T47D (cell line): Measurements from ENCODE around the gene COL7A1.
"Not testable (repeated sequence)": the region's sequence is repeated elsewhere in the genome, so short reads cannot be mapped to it uniquely, and the experiment has no call there.

ENCODE experiments used
- DNase-seq, 2 experiments: peaks; one replicate each; pipeline versions ENCODE4 v3.0.0 to v3.0.0-alpha.2; 2011 to 2012; ENCODE audit warnings: low read depth in 1 of 2, low spot score in 1 of 2
- JUND ChIP-seq: IDR thresholded peaks from 2 replicates; pipeline ENCODE4 v1.6.1; 2012; ENCODE audit warnings: low read depth
- in situ Hi-C: cut with HindIII; loops from 2 replicates; pipeline ENCODE4 v1.10.0; 2016; ENCODE audit warnings: low sequenced_read_pairs, low pct_unique_long_range_greater_than_20kb

Gene COL7A1

GRCh38 chr3:48532271-48532976, 62.7 kb downstream of the COL7A1 start:
- TF ChIP-seq JUND: no peak
- no peak for DNase-seq
- in situ Hi-C loops: no loop called here

GRCh38 chr3:48530701-48531100, 64.4 kb downstream of the COL7A1 start:
- in situ Hi-C loops, DNase-seq: not testable (repeated sequence)

- TF ChIP-seq JUND: no peak
- no peak for DNase-seq
These were observed 66.4 kb downstream of the COL7A1 start for GRCh38 chr3:48528754-48529153.

GRCh38 chr3:48528048-48528447, 67.1 kb downstream of the COL7A1 start:
- TF ChIP-seq JUND: no peak
- in situ Hi-C loops: no loop called here
- DNase-seq: no peak

More at GRCh38 chr3:48528754-48529153, 66.4 kb downstream of the COL7A1 start:
- in situ Hi-C loops: no loop called here

GRCh38 chr3:48524970-48525369, 70.2 kb downstream of the COL7A1 start:
- DNase-seq: no peak
- in situ Hi-C loops: no loop called here
- no peak for TF ChIP-seq JUND

DNA sequence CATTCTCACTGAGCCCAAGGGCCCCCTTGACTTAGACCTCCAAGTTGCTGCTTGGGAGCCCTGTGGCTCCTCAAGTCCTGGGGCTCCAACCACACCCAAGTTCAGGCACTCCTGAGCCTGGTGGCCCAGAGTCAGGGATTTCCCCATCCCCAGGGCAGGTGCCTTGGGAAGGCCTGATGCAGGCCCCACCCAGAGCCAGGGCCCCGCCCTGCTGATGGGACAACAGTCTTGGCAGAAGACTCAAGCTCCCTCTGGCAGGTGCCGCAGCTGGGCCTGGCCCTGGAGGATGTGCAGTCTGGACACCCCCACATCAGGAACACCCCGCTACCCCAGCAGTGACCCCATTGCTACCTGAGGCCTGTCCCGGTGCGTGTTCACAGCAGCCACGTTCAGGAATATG, 73.5 kb downstream of the COL7A1 start:
- in situ Hi-C loops: no loop called here
- no peak for TF ChIP-seq JUND
- no peak for DNase-seq

DNA sequence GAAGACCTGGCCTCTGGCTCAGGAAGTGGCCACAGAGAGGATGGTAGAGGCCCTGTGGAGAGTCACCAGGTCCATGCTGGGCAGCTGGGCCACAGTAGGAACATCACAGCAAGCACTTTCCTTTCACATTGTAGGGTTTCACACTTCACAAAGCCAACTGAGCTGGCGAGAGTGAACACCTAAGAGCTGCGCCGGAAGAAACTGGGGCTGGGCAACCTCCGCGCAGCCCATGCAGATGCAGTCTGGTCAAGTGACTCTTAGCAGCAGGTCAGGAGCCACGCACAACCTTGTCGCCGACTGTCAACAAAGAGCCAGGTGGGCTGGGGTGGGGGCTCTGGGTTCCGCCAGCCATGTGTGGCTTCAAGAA, 75.9 kb downstream of the COL7A1 start:
- no peak for DNase-seq
- no peak for TF ChIP-seq JUND
- in situ Hi-C loops: no loop called here

- no peak for DNase-seq
- TF ChIP-seq JUND: no peak
- in situ Hi-C loops: no loop called here
These were observed 76.4 kb downstream of the COL7A1 start for GRCh38 chr3:48518638-48519276.

GRCh38 chr3:48518069-48518468, 77.1 kb downstream of the COL7A1 start:
- no peak for TF ChIP-seq JUND
- in situ Hi-C loops: no loop called here
- no peak for DNase-seq

DNA sequence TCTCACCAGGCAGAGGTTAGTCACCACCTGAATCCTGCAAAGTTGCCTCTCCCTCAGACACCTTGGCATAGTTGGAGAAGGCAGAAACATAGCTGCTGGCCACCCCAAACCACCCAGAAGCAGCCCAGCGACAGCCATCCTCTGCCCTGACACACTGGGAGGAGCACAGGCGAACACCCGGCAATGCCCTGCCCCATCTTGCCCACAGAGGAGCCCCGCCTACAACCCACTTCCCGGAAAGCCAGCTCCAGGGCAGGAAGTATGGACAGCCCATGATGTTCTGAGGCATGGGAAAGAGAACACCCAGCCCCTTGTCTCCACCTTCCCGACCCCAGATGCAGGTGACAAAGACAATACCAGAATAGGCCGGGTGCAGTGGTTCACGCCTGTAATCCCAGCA, 78.6 kb downstream of the COL7A1 start:
- in situ Hi-C loops: no loop called here
- no peak for TF ChIP-seq JUND
- DNase-seq: no peak

DNA sequence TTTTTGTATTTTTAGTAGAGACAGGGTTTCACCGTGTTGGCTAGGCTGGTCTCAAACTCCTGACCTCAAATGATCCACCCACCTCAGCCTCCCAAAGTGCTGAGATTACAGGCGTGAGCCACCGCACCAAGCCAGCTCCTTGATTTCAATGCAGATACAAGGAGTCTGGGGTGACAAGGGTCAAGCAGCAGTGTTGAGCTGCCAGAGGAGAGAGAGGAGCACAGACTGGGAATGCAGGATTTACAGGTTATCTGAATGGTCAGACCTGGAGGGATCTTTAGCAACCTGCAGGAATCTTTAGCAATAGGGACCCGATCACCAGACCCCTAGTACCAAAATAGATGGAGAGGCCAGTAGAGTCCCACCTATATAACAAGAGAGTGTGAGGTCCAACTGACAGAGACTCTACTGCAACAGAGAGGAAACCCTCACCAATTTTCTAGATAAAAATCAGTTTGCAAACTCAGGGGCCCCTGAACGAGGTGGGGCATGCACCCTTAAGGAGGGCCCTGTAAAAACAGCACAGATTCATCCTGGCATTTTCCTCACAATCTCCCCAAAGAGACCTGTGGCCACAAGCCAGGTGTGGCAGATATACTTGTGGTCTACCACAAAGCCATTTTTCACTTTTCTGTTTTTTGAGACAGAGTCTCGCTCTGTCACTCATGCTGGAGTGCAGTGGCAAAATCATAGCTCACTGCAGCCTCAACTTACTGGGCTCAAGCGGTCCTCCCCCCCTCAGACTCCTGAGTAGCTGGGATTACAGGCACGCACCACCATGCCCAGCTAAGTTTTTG, 80.5 kb downstream of the COL7A1 start:
- TF ChIP-seq JUND: no peak
- peak in 1 of 2 experiments; percentile 6 for DNase-seq
- in situ Hi-C loops: no loop called here
